Activated CD8-positive, alpha-beta memory T cell treated with anti-CD3 and anti-CD28 coated beads for 4 hours (primary cell): ENCODE measurements around the gene CRYBA4.
"Not testable (repeated sequence)": the region's sequence is repeated elsewhere in the genome, so short reads cannot be mapped to it uniquely, and the experiment has no call there.

Experiments used
- DNase-seq, 2 donors: peaks; one replicate each; pipeline ENCODE4 v3.0.0-alpha.2; 2020; ENCODE audit warnings: low read depth in 2 of 2

CRYBA4 gene

DNA sequence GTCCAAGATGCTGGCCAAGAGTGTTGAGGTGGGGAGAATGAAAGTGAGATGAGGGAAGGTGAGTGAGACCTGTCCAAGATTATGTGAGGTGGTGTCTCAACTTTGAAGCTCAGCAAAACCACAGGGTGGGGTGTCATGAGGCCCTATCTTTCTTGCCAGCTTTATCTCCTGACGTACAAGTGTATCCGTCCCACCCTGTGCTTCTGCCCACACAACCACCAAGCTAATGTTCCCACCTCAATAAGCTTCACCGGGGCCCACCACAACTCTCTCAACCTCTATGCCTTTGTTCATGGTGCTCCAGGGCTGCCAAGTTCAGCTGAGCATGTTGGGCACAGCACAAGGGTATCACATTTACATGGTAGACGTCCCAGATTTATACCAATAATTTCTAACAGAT lies 24.7 kb upstream of the CRYBA4 start:
- DNase-seq = no peak

DNA sequence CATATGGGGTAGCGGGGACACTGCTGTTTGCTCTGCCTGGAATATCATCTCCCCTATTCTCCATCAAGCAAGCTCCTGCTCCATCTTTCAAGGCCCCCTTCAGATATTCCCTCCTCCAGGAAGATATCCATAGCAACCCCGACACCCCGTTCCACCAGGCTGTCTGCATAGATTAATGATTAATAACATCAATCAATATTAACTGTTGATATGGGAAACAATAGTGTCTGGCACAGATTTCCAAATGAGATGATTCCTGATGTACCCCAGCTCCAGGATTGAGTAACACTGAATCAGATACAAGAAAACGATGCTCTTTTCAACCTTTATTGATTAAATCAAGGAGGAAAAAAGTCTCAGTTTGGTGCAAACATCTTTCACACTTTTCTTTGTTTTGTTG lies 24.3 kb upstream of the CRYBA4 start:
- DNase-seq = no peak

DNA sequence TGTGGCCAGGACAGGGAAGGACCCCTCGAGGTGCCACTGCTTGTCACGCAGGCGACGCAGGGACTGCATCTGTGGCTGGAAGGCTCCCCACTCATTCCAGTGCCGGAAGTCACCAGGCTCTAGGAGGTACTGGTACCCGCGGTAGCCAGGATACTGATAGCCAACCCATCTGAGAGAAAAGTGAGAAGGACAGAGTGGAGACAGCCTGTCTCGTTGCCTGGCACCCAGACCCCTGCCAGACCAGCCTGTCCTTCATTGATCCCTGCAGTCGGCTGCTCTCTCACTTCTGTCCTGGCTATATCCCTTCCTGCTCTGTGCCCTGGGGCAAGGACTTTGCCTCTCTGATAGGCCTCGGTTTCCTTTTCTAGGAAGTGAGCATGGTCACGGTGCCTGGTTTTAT lies 22.3 kb upstream of the CRYBA4 start:
- no peak for DNase-seq

DNA sequence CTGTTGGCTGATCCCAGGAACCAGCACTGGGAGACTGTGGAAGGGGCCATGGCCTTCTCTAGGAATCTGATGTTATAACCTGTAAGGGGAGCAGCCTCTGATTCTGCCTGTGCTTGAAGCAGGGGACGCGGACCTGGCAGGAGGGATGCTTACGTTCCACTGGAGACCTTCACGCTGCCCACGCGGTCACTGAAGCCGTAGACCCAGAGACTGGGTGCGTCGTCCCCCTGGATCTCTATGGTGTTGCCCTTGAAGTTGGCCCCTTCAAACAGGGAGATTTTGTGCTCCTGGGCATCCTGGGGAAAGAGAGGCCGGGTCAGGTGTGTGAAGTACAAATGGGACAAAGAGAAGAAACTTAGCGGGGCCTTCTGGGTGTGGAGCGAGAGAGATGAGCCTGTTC lies 20.0 kb upstream of the CRYBA4 start:
- no peak for DNase-seq

DNA sequence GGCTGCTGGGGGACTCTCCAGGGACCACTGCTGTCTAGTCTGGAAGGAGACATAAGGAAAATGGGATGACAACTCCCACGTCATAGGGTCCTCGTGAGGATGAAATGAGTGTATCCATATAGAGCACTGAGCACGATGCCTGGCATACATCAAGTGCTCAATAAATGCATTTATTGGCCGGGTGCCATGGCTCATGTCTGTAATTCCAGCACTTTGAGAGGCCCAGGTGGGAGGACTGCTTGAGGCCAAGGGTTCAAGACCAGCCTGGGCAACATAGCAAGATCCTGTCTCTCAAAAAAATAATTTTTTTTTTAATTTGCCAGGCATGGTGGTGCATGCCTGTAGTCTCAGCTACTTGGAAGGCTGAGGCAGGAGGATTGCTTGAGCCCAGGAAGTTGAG lies 19.6 kb upstream of the CRYBA4 start:
- no peak for DNase-seq

DNA sequence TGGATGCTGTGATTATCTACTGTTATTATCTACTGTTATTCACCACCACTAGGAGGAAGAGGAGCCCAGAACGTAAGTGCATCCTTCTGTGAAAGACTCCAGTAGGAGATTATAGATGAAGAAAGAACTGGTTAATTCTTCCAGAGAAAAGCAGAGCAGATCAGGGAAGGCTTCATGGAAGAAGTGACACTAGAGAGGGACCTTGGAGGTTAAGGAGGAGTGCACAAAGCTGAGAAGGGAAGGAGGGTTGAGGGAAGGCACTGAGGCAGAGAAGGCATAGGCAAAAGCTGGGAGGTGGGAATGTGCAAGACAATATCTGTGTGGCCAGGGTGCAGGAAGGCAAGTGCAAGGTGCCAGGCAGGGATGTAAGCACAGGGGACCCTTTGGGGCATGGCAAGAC lies 17.4 kb upstream of the CRYBA4 start:
- DNase-seq = no peak

DNA sequence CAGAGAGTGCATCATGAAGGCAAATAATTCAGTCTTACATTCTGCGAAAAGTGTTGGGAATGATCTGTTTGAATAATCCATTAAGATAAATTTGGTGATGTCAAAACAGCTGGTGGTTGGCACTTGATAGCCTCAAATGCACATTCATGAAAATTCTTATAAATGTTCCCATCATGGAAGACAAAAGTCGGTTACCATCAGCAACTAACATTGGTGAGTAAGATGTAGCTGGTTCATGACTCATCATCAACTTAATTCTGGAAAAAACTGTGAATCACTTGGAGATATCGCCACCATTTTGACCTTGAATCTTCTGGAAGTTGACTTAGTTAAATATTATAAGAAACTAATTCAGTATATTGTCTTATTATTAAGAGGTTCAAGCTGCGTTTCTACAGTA lies 15.2 kb upstream of the CRYBA4 start:
- DNase-seq = no peak

DNA sequence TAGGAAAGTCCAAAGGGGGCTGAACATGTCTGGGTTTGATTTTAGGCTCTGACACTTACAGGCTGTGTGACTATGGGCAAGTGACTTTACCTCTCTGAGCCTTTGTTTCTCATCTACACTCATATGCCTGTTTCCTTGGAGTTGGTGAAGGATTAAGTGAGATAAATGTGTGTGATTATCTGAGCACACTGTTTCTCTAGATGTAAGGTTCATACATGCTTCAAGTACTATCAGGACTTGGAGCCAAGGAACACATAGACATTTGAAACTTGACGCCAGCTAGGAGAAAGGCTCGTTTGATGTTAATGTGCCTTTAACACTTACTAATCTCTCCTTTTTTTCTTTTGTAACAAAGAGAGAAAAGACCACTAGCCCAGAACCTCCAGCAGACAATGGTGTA lies 13.6 kb upstream of the CRYBA4 start:
- DNase-seq = no peak

DNA sequence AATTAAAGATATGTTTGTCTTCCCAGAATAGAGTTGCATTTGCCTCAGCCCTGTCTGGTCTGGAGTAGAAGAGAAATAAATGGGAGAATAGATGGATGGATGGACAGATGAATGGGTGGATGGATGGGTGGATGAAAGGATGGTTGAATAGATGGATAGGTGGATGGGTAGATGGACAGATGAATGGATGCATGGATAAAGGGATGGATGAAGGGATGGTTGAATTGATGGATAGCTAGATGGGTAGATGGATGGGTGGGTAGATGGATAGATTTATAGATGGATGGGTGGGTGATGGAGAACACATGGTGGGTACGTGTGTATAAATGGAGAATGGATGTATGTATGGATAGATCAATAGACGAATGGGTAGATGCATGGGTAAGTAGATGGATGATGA lies 12.5 kb upstream of the CRYBA4 start:
- DNase-seq = no peak

DNA sequence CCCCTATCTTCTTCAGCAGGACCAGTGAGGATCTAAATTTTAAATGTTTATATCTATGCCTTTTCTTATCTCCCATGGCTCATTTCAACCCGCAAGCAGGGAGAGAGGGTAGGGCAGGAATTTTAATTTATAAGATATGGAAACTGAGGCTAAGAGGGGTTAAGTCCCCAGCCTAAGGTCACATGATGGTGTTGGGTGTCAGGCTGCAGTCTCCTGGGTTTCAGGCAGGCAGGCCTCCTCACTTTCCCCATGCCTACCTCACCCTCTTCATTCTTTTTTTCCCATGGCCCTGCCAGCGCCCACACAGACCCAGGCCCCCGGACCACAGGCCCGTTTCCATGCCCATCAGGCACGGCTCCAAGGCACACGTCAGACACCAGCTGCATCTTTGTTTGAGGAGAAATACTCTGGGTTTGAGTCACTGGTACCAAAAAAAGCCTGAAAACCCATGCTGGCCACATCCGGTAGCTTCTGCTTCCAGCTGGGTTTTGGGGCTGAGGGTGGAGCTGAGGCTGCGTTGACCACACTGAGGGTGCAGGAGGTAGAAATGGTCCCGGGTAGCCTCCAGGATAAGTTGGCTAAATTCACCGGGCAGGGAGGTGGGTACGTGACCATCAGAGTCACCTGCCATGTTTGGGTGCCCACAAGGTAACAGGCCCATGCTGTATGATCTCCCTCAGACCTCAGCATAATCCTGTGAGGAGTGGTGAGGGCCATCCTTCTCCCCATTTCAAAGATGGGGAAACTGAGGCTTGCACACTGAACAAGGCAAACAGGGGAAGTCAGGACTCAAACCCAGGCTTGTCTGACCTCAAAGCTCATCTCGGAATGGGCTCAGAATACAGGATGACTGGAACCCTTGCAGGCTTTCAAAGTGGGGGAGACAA lies 11.4 kb upstream of the CRYBA4 start:
- DNase-seq = no peak

DNA sequence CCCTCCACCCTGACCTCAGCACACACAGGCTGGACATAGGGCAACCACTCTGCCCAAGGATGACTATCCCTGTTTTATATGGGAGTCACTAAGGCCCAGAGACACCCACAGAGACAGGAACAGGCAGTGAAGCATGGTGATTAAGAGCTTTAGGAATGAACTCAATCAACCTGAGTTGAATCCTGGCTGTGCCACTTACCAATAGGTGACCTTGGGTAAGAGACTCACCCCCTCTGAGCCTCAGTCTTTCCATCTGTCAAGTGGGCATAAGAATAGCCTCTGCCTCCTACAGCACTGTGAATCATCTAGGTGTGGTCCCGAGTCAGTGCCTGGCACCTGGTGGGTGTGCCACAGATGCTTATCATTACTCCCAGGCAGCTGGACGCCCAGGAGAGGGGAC lies 10.8 kb upstream of the CRYBA4 start:
- DNase-seq = no peak

DNA sequence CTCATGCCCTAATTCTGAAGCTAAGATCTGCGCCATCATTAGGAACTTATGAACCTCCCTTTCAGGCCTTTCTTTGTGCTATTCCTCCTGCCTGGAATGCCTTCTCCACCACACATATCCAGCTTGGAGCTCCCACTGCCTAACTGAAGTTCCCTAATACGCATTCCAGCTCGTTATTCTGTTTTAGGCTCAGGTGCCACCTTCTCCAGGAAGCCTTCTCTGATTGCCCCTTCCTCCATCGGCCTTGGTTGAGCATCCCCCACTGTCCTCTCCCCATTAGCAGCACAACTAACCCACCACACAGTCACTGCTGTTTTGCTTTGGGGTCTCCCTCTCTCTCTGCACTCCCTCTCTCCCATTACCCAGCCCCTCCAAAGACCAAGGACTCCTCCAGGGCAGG lies 9.1 kb upstream of the CRYBA4 start:
- DNase-seq = no peak

DNA sequence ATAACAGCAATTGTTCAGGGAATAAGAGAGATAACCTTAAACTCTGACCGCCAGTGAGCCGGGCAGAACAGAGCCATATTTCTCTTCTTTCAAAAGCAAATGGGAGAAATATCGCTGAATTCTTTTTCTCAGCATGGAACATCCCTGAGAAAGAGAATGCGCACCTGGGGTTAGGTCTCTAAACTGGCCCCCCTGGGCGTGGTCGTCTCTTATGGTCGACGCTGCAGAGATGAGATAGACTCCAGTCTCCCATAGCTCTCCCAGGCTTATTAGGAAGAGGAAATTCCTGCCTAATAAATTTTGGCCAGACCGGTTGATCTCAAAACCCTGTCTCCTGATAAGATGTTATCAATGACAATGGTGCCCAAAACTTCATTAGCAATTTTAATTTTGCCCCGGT lies 8.0 kb upstream of the CRYBA4 start:
- not testable (repeated sequence) for DNase-seq

DNA sequence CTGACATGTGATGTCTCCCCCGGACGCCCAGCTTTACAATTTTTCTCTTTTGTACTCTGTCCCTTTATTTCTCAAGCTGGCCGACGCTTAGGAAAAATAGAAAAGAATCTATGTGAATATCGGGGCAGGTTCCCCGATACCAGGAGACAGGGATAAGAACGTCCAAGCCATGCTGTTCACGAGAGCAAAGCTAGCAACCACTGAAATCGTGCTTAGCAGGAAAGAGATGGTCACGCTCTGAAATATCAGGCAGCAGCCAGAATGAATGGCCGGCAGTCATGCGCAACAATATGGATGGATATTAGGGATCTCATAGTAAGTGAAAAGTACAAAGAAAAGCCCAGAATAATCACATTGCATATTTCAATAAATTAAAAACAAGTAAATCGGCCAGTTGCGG lies 7.4 kb upstream of the CRYBA4 start:
- no peak for DNase-seq

DNA sequence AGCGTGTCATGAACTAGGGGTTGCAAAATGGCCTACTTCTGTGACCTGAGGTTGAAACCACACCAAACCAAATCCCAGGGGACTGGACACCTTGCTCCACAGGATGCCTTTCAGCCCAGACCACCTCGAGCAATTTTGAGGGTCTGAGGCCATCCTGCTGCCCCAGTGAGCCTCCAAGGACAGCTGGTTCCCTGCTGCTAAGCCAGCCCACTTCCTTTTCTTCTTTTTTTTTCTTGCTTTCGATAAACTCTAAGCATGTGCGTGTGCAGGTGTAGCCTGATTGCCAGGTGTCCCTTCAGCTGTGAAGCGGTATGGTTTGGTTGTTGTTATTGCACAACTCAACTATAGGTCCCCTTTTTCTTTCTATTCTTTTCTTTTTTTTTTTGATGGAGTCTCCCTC lies 6.6 kb upstream of the CRYBA4 start:
- DNase-seq = no peak

DNA sequence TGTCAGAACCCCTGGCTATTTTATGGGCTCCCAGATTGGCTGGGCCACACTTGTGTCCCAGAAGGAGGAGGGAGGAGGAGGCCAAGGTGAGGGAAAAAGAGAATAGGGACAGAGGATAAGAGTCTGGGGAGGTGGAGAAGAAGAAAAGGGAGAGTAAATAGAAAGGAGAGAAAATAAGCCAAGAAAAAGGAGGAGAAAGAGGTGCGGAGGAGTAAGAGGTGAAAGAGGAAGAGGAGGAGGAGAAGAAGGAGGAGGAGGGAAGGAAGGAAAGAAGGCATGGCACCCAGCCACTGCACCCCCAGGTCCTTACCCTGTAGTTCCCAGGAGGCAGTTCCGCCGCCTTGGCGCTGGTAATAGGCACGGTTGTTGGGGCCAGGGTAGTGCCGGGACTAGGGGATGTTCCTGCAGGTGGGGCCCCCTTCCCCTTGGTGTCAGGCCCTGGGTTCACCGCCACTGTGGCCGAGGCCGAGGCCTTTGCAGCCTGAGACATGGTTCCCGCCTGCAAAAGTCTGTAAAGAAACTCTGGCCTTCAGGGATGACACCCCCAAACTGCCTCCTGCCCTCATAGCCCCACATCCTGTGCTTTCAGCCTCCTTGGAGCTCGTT lies 5.8 kb upstream of the CRYBA4 start:
- DNase-seq = no peak

DNA sequence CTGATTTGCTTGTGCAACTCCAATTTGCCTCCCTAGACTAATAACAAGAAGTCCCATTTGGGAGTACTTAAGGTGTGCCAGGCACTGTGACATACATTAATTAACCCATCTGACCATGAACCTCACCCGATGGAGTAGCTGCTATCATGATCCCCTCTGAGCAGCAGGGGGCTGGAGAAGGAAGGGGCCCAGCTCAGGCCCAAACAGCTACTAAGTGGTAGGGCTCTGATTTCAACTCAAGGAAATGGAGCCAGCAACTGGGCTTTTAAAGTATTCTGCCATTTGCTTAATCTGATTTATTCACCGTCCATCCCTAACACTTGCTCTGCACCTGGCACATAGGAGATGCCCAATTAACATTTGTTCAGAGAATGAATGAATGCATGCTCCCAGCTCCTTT lies 5.1 kb upstream of the CRYBA4 start:
- DNase-seq = no peak

DNA sequence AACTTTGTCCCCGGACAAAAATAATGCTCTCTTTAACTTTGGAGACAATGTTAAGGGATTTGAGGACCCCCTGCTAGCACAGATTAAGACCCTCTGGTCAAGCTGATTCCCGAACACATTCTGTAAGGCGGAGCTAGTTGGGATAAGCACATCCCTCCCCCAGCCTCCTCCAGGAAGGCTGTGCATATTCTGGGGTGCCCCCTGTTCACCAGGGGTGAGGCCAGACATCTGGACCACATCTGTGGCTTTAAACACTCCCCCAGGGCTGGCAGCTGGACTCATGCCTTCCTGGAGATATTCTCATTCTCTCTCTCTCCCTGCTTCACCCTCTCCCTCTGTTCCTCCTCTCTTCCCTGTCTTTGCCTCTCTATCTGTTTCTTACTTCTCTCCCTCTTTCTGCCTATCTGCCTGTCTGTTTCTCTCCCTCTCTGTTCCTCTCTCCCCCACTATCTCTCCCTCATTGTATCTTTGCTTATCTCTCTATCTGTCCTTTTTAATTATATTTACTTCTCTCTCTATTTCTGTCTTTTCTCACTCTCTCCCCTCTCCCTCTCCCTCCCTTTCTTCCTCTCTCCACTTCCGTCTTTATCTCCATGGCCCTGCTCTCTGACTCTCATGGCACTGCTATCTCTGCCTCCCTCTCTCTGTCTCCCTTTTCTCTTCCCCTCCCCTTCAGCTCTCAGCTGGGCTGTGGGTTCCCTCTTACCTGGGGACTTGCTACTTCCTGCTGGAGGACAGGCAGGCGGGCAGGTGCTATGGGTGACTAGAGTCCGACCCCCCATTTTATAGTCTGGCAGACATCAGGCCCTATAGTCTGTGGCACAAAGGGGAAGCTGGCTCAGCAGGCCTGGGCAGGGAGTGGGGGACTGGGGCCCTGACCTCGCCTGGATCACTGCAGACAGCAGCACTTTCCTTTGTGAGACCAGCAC lies 4.2 kb upstream of the CRYBA4 start, which contains the start of gene CRYBB1:
Gene CRYBB1, minus strand, starts transcription at position 757 of the 929 bp plus-strand sequence. CDS start 1,708 bp downstream, outside the sequence.
- no peak for DNase-seq

DNA sequence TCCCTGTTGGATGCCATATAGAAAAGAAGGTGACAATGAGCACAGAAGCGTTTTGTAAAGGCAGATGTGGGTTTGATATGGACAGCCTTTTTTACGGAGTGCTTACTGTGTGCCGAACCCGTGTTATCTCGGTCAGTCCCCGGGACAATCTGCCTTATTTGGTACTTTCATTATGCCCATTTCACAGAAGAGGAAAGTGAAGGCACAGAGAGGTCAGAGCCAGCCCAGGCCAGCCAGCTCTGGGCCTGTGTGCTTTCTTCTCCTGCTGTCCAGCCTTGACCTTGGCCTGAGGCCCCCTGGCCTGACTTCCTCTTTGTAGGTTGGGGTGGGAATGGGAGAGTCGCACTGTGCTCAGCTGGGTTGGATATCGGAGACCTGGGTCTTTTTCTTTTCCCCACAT lies 3.3 kb upstream of the CRYBA4 start:
- DNase-seq = no peak

DNA sequence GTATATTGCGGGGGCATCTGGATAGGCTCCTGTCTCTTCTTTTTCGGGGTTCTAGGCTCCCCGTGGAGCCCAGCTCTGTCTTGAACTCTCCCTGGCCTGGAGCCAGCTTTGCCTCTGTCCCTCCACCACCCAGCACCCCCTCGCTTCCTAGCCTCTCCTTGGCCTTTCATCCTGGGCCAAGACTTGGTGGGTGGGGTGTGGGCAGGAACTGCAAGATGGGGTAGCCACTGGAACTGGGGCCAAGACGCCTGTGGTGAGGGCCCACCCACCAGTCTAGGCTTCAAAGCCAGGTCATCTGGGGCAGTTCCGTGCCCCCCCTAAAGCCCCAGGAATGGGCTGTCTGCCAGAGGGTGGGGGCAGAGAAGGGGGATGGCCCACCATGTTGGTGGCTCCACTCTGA lies 2.3 kb upstream of the CRYBA4 start:
- no peak for DNase-seq

DNA sequence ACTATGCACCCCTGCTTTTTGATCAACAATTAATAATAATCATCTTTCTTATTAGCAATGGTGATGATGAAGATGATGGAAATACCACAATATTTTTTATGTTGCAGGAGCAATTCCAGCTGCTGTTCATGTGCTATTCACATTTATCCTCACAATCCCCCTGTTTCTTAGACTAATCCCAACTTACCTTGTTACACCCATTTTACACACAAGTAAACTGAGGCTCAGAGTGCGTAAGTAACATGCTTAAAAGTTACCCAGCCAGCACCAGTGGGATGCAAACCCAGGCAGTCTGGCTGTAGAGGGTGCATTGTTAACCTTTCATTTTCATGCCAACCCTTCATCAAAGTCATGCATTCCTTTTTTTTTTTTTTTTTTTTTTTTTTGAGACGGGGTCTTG lies 1.6 kb upstream of the CRYBA4 start:
- DNase-seq = no peak

DNA sequence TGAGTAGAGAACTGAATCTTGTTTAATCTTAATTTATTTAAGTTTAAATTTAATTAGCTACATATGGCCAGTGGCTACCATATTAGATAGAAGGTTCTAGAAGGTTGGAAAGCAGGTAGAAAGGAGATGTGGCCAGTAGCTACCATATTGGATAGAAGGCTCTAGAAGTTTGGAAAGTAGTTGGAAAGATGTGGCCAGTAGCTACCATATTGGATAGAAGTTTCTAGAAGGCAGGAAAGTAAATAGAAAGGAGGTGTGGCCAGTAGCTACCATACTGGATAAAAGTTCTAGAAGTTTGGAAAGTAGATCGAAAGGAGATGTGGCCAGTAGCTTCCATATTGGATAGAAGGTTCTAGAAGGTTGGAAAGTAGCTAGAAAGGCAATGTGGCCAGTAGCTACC lies 2.2 kb downstream of the CRYBA4 start:
- no peak for DNase-seq
